HG03469 (cell line): ENCODE results near the gene CEP135.
"Not testable (repeated sequence)": the region's sequence is repeated elsewhere in the genome, so short reads cannot be mapped to it uniquely, and the experiment has no call there.

ENCODE experiments used
- ATAC-seq: cut with Tn5 transposase; IDR thresholded peaks from one replicate; pipeline ENCODE4 v1.9.1; 2021; ENCODE audit warnings: mild to moderate bottlenecking, moderate library complexity, moderate number of reproducible peaks; ENCODE audit not compliant: unreplicated experiment

Gene CEP135

DNA sequence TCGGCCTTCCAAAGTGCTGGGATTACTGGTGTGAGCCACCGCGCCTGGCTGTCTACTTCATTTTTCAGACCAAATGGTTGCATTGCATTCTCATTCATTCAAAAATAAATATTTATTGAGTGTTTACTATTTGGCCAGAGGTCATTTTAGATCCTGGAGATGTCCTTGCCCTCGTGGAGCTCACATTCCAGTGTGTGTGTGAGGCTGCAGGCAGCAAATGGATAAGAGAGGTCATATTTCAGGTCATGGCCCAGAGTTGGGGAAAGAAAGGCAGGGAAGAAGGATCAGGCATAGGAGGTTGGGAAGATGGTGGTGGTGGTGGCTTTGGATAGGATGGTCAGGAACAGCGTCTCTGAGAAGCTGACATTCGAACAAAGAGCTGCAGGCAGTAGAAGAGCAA lies 119.1 kb downstream of the CEP135 start:
- no peak for ATAC-seq

DNA sequence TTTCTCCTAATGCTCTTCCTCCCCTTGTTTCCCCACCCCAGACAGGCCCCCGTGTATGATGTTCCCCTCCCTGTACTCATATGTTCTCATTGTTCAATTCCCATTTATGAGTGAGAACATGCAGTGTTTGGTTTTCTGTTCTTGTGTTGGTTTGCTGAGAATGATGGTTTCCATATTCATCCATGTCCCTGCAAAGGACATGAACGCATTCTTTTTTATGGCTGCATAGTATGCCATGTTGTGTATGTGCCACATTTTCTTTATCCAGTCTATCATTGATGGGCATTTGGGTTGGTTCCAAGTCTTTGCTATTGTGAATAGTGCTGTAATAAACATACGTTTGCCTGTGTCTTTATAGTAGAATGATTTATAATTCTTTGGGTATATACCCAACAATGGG lies 124.0 kb downstream of the CEP135 start:
- not testable (repeated sequence) for ATAC-seq

DNA sequence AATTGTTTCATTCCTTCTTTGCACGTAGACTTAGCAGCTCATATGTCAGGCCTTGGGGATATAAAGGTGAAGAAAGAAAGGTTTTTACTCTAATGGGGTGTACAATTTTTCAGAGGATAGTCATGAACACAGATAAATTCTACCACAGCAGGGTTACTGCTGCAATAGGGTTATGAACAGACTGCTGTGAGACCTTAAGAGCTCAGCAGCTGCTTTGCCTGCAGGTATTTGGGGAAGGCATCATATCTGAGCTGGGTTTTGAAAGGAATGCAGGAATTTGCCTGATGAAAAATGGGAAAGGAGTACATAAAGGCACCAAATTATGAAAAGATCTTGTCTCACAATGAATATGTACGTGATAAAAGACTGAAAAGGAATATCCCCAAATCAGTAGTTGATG lies 128.9 kb downstream of the CEP135 start:
- no peak for ATAC-seq

DNA sequence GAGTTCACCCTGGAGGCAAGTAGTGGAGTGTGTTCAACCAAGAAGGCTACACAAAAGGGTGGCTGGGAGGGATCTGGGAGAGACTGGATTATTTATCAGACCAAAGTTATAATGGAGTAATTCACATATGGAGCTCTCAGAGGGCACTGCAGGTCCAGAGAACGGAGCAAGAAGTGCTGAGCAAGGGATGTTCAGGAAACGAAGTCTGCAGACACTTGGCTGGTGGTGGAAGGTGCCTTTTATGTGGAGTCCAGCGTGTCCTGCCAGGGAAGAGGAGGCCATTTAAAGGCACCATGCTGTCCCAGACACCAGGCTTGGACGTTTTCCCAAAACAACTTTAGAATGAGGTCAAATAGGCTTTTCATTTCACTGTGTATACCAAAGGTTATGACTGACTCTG lies 130.1 kb downstream of the CEP135 start:
- no peak for ATAC-seq

DNA sequence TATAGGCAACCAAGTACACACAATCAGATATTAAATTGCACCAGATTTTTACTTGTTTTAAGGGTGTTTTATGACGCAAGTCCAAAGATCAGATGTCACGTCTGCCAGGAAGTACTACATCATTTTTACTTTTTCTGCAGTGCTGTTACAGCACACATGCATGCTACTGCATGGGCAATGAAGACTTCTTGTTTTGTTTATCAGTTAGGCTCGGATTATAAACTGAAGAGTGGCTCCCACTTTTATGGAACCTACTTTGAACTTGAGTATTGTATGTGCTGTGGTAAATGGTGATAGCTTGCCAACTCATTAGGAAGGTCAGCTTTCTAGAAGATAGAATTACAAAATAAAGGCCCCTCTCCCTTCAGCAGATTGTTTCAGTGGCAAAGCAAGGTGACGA lies 131.6 kb downstream of the CEP135 start:
- ATAC-seq, result no peak

DNA sequence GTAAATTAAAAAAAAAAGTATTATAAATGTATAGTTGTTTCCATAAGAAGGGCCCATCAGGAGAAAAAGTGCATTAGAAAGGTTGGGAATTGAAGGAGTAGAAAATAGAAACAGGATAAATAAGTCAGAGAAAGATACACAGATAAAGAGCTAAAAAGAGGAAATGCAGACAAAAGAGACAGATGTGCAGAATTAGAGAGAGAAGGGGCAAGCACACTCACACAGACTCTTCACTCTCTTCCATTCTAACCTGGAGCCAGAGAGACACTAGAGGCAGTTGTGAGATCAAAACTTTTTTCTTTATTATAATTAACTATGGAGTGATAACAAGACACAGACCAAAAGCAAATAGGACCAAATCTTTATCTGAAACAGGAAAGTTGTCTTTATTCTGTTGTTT lies 134.1 kb downstream of the CEP135 start:
- no peak for ATAC-seq
